Prostate gland (tissue), 2 donors: ENCODE results near the gene IP6K2.

Experiments
- CTCF ChIP-seq, 4 experiments: fragments of 200-600 bp in 2 of 4; fragments of 450-650 bp in 2 of 4; sonication (generic) in 2 of 4; IDR thresholded peaks; 1 replicate in 3 of 4; 2 replicates in 1 of 4; pipeline ENCODE4 v1.5.1; 2016 to 2019; ENCODE audit warnings: antibody characterized with exemption in 4 of 4, mild to moderate bottlenecking in 2 of 4, moderate library complexity in 2 of 4
- POLR2A ChIP-seq: fragments of 450-650 bp; IDR thresholded peaks from one replicate; pipeline ENCODE4 v1.6.1; 2016; ENCODE audit warnings: antibody characterized with exemption, mild to moderate bottlenecking
- POLR2AphosphoS5 ChIP-seq: sonication (generic); formaldehyde crosslinking; IDR thresholded peaks from one replicate; pipeline ENCODE4 v1.6.1; 2017; ENCODE audit warnings: antibody characterized with exemption

- TF ChIP-seq POLR2AphosphoS5 (no peak), CTCF (IDR thresholded peaks at IDR 0.05) (no peak), POLR2A (no peak)
These were observed 39.6 kb upstream of the IP6K2 start for GRCh38 chr3:48756640-48757039.
